ENCODE measurements around the gene PFKL.
"Not testable (repeated sequence)": the region's sequence is repeated elsewhere in the genome, so short reads cannot be mapped to it uniquely, and the experiment has no call there.

PFKL gene

DNA sequence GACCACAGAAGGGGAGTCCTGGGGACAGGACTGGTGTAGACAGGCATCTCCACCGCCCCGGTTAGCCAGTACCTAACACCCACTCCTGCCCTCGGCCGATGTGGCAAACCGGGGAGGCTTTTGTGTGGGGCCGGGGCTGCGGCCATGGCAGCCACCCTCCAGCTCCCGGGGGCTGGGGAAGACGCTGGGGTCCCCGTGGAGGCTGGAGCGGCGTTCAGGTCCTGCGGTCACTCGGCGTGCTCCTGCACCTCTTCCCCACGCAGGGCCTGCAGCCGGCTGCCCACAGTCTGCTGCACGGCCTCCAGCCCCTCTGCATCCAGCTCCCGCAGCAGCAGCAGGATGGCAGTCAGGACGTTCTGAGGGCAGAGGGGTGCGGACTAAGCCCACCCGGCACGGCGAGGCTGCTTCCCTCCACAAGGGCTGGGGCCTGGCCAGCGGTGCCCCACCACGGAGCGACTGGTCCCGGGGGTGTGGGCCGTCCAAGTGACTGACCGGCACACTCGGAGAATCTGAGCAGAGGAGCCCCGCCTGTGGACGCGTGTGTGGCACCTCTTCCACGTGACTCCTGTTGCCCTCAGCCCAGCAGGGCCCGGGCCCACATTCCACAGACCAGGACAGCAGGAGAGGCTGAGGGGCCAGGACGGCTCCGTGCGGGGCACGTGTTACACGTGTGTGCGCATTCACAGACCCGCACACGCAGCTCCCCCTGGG lies 30.3 kb downstream of the PFKL start:
- no peak for DNase-seq

DNA sequence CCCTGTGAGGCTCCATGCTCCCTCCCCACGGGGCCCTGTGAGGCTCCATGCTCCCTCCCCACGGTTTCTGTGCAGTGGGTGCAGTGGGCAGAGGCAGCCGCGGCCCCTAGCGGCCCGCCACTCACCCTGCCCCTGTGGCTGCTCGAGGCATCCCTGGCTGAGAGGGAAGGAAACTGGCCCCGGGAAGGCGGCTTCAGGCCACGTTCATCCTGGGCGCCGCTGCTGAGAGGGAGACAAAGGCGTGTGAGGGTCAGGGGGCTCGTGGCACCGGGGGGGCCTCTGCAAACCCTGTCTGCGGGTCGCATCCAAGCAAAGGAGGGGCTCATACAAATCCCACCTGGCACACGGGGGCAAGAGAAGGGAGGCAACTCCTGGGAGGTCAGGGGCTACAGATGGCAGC lies 30.8 kb downstream of the PFKL start:
- no peak for DNase-seq

DNA sequence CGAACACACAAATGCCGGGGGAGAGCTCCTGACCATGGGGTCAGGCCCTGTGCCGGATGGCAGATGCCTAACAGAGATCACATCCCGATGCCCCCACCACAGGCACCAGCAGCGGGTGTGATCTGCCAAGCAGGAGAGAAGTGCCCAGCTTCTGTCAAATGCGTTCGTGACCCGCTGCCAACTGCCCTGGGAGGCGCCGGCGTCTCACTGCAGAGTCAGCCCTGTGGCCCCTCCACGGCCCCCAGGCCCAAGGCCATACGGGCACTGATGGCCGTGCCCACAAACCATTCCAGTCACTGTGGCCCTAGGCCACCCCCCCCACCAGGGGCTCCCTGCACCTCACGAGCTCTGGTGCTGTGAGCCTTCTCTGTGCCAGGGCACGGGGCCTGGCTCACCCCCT lies 31.4 kb downstream of the PFKL start:
- no peak for DNase-seq

DNA sequence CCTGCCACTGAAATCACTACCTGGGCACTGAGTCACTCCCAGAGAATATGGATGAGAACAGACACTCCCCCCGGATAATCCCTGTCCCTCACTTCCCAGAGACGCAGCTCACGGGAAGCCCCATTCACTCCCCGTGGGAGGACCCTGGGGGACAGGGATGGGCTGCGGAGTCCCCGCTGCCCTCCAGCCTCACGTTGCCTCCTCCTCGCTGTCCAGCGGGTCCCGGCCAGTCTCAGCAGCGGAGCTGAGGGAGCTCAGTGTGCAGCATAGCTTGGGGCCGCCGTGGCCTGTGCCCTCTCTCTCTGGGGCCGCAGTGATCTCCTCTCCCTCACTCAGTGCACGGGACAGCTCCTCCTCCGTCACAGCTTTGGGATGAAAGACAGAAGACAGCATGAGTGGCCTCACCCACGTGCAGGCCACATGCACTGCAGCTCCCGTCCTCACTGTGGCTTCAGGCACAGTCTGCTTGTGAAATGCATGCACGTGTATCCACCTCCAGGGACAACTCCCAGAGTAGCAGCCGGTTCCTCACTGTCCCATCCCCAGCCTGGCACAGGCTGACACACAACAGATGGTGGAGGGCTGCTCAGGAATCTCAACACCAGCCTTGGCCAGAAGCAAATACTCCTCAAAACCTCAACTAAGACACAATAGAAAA lies 31.9 kb downstream of the PFKL start:
- no peak for DNase-seq

DNA sequence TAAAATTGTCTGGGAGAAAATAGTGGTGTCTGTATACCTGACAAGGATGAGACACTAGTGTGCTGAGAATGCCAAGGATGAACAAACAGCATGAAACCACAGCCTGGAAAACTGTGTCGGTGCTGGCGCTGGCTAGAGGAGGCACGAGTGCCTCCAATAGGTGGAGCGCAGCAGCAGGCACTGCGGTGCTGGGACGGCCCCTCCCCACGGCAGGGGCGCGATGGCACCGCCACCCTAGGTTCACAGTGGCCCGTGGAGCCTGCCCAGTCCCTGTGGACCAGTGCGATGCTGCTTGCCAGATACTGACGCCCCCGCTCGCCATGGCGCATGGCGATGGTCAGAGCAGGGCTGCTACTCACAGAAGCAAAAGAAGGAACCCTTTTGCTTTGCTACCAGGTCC lies 32.5 kb downstream of the PFKL start:
- no peak for DNase-seq

DNA sequence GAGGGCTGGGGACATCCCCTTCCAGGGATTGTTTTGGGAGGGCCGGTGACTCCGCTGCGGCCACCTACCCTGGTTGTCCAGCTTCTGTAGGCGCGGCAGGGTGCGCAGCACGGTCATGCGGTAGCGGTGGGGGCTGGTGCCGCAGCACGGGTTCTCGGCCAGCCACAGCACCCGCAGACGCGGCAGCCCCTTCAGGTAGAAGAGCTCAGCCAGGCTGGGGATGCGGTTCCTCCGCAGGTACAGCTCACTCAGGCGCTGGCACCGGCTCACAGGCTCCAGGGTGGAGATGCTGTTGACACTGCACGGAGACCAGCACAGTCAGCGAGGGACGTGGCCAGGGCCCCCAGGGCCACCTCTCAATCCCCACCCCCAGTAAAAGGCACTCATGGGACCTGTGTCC lies 33.1 kb downstream of the PFKL start:
- no peak for DNase-seq

DNA sequence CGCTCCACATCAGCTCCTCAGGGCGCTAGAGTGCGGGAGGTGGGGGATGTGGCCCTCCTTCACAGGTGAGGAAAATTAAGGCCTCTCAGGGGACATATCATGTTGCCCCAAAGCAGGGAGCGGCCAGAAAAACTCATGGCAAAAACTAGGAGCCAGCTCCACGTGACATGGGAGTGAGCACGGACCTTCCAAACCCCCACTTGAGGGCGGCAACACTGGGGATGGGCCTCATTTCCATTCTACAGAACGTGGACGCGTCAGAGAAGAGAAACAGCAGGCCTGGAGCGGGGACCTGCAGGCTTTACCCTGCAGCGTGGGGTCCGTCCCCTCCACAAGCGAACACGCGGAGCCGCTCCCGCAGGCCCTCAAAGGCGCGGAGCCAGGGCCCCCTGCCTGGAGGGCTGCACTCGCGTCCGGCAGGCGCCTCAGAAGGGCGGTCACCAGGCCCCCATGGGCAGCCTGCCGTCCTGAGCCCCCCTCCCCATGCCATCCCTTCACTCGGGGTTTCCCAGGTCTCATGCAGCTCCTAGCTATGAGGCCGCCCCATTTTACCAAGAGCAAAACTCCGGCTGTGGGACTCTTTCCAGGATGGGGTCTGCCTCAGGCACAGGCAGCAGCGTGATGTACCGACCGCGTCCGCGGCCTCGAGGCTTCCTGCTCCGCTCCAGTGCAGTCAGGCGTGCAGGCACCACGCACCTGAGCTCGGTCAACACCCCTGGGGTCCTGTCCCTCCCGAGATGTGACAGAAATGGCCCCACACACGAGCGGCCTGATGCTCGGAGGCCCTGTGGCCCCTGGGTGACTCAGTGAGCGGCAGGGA lies 33.9 kb downstream of the PFKL start:
- no peak for DNase-seq

DNA sequence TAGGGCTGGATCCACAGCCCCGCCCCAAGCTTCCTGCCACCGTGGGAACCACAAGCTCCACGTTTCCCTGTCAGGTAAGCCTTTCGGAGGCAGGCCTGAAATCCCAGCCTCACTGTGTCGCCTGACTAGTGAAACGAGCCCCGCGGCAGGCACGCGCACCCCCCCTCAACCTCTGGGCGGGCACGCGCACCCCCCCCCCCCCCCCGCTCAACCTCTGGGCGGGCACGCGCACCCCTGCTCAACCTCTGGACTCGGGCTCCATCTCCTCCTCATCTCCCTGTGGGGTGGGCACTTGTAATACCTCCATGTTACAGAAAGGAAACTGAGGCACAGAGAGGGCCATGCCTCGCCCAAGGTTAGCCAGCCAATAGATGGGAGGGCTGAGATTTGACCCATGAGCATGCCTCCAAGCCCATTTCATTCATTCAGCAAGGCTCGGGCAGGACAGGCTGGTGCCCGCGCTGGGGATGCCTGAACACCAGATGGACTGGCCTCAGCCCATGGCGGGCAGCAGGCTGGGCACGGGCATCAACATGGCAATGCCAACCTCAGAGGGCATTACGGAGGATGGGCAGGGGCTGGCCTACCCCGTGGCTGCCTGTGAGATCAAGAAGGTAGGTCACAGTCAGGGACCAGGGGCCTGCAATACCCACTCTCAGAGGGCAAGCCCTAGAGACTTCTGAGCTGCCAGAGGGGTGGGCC lies 34.6 kb downstream of the PFKL start:
- no peak for DNase-seq

DNA sequence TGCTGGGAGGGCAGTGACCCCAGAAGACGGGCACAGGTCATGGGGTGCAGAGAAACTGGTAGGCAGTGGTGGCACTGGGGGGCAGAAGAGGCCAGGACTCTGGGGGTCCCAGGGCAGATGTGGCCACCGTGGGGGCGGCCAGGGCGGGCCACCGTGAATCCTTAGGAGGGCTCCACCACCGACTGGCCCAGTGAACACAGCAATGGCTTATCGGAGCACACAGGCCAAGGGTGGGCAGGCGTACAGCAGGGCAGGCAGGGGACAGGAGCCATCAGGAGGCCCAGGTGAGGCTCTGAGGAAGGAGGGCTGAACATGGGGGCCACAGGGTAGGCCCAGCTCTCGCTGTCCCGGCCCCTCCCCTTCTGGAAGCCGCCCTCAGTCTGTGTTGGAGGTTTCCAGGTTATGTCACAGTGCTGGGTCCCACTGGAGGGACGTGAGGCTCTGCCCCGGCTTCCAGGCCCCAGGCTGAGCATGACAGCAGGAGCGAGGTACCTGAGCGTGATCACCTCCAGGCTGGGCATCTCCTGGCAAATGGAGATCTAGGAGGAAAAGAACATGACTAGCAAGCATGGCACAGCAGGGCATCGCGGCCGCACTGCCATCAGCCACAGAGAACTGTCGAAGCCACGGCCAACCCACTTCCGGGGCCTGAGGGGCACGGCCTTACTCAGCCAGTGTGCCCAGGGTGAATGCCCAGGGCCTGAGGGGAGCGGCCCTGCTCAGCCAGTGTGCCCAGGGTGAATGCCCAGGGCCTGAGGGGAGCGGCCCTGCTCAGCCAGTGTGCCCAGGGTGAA lies 35.6 kb downstream of the PFKL start:
- DNase-seq, result no peak

DNA sequence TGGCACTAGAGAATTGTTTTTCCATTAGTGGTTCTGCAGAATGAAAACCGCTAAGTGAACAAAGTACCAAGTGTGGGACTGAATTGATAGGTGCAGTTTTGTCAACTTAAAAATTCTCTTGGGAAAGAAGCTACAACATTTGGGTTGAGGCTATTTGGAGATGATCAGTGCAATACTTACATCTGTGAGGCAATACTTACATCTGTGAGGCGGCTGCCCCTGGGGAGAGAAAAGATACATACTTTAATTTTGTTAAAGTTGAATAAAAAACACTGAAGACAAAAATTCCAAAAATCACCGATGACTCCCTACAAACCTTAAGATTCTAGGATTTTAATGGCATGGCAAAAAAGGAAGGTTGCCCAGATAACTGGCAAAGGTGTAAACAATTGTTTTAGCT lies 37.6 kb downstream of the PFKL start:
- no peak for DNase-seq

DNA sequence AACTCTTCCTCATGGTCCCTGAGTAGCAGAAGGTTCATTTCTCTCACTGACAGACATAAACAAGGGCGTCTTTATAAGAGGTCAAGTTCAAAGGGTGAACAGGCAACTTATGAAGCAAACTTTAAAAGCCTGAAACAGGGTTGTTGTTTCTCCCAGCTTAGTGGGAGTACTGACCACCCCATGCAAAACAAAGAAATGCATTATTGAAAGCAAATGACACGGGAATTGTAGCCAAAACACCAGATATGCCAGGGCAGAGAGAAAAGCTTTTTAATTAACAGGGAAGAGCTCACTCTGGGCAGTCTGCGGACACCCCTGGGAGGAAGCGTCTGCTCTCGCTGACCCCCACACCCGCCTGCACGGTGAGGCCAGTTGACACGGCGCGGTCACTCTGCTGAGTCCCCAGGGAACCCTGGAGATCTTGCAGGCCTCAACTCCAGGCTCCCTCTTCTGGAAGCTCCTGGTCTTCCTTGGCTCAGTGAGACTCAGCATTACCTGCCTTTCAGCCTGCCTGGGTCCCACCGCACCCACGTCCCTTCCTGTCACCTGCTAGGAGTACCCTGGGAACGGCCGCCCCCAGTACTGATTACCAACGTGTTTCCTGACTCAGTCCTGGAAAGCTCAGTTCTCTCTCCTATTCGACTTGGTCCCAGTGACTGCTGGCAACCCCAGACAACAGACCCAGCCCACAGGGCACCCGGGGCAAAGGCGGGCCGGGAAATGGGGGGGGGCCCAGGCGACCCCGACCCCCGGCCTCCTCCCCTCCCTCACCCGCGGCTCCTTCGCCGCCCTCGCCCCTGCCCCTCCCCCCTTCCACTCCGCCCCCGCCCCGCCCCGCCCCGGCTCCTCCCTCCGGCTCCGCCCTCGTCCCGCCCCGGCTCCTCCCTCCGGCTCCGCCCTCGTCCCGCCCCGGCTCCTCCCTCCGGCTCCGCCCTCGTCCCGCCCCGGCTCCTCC lies 38.4 kb downstream of the PFKL start:
- DNase-seq, result peak; percentile 59

DNA sequence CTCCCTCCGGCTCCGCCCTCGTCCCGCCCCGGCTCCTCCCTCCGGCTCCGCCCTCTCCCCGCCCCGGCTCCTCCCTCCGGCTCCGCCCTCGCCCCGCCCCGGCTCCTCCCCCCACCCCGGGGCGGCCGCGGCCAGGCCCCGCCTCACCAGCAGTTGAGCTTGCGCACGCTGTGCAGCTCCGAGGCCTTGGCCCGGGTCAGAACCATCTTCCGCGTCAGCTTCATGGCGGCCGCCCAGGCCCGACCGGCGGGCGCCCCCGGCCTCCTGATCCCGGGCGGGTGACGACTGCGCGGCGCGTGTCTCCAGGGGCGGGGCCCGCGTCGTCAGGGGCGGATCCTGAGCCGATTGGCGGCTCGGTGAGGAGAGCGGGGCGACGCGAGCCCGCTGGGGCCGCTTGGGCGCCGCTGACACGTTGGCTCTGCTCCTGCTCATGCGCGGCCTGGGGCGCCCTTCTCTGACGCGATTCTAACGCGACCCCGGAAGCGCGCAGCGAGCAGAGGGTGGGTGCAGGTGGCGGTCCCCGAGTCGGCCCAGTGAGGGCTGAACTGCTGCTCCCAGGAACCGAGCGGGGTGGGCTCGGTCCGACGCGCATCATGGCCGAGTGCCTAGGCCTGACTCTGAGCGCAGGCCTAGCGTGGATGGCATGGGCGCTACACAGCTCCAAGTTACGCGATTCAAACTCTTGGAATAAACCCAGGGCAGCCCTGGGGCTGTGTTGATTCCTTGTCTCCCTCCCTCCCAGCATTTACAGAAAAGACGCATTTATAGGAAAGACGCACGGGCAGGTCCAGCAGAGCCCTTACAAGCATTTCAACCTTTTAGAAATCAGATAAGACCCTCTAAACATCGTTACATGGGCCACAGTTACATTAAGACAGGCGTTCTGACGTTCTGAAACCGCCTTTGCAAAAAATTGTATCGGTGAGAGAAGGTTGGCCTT lies 39.4 kb downstream of the PFKL start, which contains the start of gene CFAP410:
Gene CFAP410, minus strand, starts transcription at position 420 of the 940 bp plus-strand sequence. Its CDS starts 196 bp downstream, at position 224.
- DNase-seq, result peak; percentile 95

DNA sequence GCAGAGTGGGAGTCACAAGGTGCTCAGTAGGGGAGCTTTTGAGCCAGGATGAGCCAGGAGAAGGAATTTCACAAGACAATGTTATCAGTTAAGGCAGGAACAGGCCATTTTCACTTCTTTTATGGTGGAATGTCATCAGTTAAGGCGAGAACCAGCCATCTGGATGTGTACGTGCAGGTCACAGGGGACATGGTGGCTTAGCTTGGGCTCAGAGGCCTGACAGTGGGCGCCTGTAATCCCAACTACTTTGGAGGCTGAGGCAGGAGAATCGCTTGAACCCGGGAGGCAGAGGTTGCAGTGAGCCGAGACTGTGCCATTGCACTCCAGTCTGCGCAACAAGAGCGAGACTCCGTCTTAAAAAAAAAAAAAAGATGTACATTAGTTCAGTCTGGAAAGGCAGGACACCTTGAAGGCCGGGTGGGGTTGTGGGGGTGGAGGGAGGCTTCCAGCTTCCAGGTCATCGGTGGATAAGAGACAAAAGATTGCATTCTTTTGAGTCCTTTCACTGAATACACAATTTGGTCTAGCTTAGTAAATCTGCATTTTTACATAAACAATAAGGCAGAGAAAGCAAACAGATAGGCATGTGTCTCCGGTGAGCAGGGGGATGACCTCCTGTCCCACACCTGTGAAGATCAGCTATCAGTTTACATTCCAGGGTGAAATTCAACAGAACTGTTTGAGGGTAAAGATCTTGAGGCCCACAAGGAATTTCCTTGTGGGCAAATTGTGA lies 42.0 kb downstream of the PFKL start:
- DNase-seq, result not testable (repeated sequence)

DNA sequence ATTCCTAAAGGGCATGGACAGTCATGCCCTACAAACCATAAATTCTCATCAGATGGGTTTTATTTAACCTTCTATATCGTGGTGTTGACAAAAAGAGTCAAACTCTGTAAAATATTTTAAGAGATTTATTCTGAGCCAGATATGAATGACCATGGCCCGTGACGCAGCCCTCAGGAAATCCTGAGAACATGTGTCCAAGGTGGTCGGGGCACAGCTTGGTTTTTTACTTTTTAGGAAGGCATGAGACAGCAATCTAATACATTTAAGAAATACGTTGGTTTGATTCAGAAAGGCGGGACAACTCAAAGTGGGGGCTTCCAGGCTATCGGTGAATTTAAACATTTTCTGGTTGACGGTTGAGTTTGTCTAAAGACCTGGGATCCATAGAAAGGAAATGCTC lies 43.1 kb downstream of the PFKL start:
- DNase-seq, result not testable (repeated sequence)

DNA sequence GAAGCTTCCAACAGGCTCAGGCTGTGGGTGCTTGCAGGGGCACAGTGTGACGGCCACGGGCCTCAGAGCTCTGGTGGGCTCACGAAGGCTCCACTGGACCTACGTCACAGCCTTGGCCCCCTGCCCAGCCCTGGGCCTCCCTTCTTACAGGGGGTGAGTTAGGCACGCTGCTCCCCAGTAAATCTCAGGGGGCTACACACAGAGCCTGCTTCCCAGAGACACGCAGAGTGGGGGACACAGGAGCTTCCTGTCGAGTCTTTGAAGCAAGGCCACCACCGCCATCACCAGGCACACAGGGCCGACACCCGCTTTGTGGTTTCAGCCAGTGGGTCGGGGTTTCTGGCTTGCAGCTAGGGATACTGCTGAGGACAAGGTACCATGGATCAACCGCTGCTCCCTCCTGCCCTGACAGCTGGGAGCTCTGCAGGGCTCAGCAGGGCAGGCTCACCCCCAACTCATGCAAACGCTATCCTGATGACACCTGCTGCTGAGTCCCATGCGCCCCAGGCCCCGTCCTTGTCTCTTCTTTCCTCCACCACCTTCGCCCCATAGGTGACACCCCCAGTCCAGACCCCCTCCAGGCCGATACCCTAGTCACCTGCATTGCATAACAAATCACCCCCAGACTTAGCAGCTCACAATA lies 44.8 kb downstream of the PFKL start:
- DNase-seq, result no peak

DNA sequence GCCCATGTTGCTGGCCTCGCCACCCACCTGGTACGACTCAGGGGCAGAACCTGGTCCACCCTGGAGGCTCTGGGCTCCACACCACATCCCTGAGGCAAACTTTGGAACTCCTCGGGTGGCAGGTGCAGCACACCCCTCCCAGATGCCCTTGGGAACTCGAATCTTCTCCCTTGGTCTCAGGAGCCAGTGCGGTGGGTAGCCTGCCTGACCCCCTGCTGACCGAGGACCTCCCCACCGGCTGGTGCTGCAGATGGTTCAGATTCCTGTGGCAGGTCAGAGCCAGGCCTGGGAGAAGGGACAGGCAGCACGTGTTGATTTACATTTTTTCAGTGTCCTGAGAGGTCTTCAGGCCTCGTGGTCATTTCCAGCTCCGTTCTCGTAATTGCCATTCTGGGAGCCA lies 45.6 kb downstream of the PFKL start:
- no peak for DNase-seq

DNA sequence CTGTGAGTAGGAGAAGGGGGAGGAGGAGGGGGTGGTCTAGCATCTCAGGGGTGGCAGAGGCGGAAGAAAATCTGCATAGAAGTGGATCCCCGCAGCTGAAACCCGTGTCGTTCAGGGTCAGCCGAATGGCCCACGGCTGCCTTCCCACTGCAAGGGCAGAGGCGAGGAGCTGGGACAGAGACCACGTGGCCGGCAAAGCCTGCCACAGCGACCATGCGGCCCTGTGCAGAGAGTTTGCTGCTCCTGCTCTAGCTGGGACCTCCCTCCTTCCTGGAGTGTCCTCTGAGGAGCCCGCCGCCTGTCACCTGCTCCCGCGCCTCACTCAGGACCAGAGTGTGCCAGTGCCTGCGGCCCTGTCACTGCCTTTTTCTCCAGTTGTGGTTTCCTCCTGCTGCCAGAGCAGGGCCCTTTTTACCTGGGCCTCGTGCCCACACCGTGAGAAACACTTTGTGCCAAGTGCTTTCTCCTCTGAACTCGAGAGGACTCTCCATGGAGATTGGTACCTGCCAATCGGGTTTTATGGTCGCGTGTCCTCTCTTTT lies 48.1 kb downstream of the PFKL start:
- DNase-seq, result no peak

DNA sequence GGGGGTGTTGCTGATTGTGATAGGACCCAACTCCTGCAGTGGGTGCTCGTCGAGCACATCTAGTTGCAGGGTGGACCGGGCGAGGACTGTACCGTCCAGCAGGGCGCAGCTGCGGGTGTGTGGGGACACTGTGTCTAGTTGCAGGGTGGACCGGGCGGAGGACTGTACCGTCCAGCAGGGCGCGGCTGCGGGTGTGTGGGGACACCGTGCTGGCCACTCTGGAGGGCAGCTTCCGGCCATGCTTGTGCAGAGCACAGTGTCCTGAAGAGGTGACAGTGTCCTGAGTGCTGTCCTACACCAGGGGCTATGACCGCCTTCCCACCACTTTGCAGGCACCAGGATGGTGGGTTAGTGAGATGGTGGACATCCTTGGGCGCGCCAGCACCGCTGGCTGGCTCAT lies 49.0 kb downstream of the PFKL start:
- no peak for DNase-seq

Data from midbrain (tissue), 1 donor.